T47D (cell line): Measurements from ENCODE around the gene ADGRL2.

Source experiments
- DNase-seq, 2 experiments: peaks; one replicate each; pipeline versions ENCODE4 v3.0.0 to v3.0.0-alpha.2; 2011 to 2012; ENCODE audit warnings: low read depth in 1 of 2, low spot score in 1 of 2
- JUND ChIP-seq: IDR thresholded peaks from 2 replicates; pipeline ENCODE4 v1.6.1; 2012; ENCODE audit warnings: low read depth
- in situ Hi-C: cut with HindIII; loops from 2 replicates; pipeline ENCODE4 v1.10.0; 2016; ENCODE audit warnings: low sequenced_read_pairs, low pct_unique_long_range_greater_than_20kb

The ADGRL2 gene

DNA sequence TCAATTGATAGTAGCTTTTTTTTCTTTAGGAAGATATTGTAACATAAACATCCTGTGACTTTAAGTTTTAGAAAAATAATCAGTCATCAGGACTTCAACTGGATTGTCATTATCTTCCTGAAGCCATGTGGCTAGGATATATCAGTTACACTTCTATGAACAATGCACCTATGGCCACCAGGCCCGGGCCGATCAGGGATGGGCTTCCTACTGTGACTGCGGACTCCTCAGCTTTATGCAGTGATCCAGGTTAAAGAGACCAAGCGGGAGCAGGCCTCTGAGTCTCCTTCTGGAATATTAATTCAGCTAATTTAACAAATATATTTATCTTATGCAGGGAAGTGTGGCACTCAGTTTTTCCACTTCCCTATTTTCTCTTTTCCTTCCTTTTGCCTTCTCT, 200.6 kb downstream of the ADGRL2 start:
- in situ Hi-C loops, result no loop called here
- TF ChIP-seq JUND, result no peak
- DNase-seq, result no peak

DNA sequence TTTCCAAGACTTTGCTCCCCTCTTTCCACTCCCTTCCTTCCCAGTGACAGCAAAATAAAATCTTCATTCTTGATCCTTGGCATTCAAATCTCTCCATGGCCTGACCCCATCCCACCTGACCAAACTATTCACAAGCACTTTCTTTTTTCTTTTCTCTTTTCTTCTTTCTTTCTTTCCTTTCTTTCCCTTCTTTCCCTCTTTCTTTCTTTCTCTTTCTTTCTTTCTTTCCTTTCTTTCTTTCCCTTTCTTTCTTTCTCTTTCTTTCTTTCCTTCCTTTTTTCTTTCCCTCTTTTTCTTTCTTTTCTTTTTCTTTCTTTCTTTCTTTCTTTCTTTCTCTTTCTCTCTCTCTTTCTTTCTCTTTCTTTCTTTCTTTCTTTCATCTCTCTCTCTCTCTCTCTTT, 207.1 kb downstream of the ADGRL2 start:
- no peak for DNase-seq
- no peak for TF ChIP-seq JUND
- in situ Hi-C loops, result no loop called here

DNA sequence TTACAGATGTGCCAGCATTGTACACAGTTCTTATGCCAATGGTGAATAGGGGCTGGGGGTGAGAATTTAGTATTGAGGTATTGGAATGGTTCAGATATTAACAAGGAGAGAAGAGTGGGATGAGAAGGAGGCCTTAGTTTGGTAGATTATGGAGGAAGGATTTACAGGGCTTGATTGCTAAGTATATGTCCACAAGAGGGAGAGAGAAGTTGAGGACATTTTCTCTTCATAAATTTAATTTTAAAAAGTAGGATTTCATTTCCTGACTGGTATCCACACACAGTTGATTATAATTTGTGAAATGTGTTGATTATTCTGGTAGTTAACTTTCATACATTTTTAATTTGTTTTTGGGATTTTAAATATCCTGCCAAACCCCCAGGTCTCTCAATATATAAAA, 213.0 kb downstream of the ADGRL2 start:
- in situ Hi-C loops, result no loop called here
- DNase-seq, result no peak
- no peak for TF ChIP-seq JUND

DNA sequence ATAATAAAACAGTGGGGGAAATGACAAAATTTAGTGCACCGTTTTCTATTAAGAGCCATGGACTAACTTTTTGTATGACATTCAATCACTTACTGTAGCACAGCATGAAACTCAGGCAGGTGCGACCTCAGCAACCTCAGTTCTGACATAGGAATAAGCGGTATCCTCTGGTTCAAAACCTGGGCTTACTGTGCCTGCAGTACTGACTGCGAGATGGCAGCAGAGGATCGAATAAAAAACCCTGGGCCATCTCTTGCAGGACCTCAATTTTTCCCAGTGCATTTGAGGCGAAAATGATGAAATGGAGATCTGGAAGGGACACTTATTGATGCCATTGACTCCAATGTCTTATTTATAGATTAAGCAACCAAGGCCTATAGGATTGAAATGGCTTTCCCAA, 214.7 kb downstream of the ADGRL2 start:
- peak in 1 of 2 experiments; percentile 42 for DNase-seq
- in situ Hi-C loops, result no loop called here
- no peak for TF ChIP-seq JUND

DNA sequence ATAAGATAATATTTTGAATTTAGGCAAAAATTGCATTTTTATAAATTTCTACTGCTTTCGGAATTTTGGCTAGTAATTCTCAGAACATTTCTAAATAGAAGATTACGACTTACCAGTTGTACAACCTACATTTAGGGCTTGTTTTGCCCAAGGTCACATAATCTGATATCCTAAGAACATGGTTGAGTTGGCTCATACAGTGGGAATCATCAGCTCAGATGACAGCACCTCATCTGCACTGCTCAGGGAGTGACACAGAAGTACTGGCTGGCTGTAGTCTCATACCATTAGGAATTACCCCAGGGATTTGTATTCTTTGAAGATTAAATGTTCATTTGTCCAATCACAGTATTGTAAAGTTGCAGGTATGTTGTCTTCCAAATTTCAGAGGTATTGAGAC, 217.6 kb downstream of the ADGRL2 start:
- no peak for TF ChIP-seq JUND
- in situ Hi-C loops, result no loop called here
- DNase-seq, result no peak

DNA sequence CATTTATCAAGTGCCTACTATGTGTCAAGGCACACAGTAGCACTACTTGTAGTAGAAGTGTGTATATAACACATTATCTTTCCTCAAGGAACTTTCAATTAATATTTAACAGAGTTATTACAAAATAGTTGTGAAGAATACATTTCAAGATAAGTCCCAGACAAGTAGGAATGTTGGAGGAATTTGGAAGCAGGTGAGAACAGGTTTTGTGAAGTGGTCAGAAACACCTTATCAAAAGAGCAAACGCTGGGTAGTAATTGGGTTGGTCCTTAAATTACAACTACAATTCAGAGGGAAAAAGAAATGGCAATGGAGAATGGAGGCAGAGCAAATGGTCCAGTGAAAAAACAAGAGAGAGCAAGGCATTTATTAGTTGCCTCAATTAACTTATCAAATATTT, 218.8 kb downstream of the ADGRL2 start:
- in situ Hi-C loops, result no loop called here
- TF ChIP-seq JUND, result no peak
- no peak for DNase-seq

- DNase-seq, result no peak
- no peak for TF ChIP-seq JUND
- in situ Hi-C loops, result no loop called here
Measured at GRCh38 chr1:82030830-82031229, 230.1 kb downstream of the ADGRL2 start.

- no peak for TF ChIP-seq JUND
- in situ Hi-C loops, result no loop called here
- no peak for DNase-seq
Measured at GRCh38 chr1:82032068-82032467, 231.3 kb downstream of the ADGRL2 start.

GRCh38 chr1:82034812-82035211, 234.1 kb downstream of the ADGRL2 start:
- no peak for TF ChIP-seq JUND
- no peak for DNase-seq
- in situ Hi-C loops, result no loop called here
